Loucy (cell line): Measurements from ENCODE around the gene MTO1.

Source experiments
- EZH2phosphoT487 ChIP-seq: fragments of 200-600 bp; IDR thresholded peaks from 2 replicates; pipeline ENCODE4 v1.6.1; 2018; ENCODE audit warnings: antibody characterized with exemption, mild to moderate bottlenecking, moderate library complexity, borderline replicate concordance
- TF ChIP-seq, protein P1 (sequence below): fragments of 200-600 bp; sonication (generic); conservative IDR thresholded peaks from 2 replicates; pipeline ENCODE4 v1.5.1; 2014; ENCODE audit warnings: mild to moderate bottlenecking, antibody characterized with exemption, low read length

DNA sequence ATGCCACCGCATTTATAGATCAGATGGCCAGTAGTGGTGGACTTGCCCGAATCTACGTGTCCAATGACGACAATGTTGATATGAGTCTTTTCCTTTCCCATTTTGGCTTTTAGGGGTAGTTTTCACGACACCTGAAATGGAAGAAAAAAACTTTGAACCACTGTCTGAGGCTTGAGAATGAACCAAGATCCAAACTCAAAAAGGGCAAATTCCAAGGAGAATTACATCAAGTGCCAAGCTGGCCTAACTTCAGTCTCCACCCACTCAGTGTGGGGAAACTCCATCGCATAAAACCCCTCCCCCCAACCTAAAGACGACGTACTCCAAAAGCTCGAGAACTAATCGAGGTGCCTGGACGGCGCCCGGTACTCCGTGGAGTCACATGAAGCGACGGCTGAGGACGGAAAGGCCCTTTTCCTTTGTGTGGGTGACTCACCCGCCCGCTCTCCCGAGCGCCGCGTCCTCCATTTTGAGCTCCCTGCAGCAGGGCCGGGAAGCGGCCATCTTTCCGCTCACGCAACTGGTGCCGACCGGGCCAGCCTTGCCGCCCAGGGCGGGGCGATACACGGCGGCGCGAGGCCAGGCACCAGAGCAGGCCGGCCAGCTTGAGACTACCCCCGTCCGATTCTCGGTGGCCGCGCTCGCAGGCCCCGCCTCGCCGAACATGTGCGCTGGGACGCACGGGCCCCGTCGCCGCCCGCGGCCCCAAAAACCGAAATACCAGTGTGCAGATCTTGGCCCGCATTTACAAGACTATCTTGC, 58.6 kb downstream of the MTO1 start:
- TF ChIP-seq, protein P1, sequence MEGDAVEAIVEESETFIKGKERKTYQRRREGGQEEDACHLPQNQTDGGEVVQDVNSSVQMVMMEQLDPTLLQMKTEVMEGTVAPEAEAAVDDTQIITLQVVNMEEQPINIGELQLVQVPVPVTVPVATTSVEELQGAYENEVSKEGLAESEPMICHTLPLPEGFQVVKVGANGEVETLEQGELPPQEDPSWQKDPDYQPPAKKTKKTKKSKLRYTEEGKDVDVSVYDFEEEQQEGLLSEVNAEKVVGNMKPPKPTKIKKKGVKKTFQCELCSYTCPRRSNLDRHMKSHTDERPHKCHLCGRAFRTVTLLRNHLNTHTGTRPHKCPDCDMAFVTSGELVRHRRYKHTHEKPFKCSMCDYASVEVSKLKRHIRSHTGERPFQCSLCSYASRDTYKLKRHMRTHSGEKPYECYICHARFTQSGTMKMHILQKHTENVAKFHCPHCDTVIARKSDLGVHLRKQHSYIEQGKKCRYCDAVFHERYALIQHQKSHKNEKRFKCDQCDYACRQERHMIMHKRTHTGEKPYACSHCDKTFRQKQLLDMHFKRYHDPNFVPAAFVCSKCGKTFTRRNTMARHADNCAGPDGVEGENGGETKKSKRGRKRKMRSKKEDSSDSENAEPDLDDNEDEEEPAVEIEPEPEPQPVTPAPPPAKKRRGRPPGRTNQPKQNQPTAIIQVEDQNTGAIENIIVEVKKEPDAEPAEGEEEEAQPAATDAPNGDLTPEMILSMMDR: no peak
- TF ChIP-seq EZH2phosphoT487: no peak
